GM12875 (cell line): Measurements from ENCODE around the gene LGMN.
"Not testable (repeated sequence)": the region's sequence is repeated elsewhere in the genome, so short reads cannot be mapped to it uniquely, and the experiment has no call there.

Source experiments
- H3K4me3 ChIP-seq: one replicate; pipeline ENCODE4 v1.5.1; 2011; ENCODE audit warnings: low read depth, low read length, control low read depth
- CTCF ChIP-seq: IDR thresholded peaks from 2 replicates; pipeline ENCODE4 v1.5.1; 2011; ENCODE audit warnings: low read depth, mild to moderate bottlenecking, control low read depth, inconsistent platforms, low read length, moderate library complexity, borderline replicate concordance; ENCODE audit not compliant: insufficient read depth

The LGMN gene

DNA sequence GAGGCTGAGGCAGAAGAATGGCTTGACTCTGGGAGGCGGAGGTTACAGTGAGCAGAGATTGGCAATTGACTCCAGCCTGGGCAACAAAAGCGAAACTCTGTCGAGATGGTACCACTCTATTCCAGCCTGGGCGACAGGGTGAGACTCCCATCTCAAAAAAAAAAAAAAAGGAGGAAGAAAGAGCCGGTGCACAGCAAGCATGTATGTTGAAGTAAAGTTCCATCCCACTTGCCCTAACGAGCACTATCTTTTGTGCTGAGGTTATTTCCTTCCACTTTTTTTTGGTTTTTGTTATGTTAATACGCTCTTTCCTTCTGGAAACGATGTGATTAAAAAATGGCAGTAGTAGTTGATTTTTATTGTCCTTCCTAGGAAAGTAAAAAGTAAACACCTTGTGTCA, 26.1 kb upstream of the LGMN start:
- no peak for TF ChIP-seq CTCF
- H3K4me3 ChIP-seq, result no peak overlapping the region

DNA sequence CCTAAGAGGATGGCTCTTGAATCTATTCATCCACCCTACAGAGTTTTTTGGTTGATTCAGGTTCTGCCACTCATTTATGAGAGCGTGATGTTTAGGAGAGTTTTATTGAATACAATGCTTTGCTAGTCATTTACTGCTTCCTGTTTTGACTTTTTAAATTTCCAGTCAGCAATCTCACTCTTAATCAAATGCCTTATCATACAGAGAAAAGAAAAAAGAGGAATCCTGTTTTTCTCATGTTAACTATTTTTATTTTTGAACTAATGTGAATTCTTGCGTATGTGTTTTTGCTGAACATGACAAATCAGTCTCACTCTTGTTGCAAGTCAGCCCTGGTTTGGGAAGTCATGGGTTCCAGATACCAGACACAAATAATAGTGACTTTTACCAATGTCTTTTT, 22.1 kb upstream of the LGMN start:
- TF ChIP-seq CTCF, result no peak
- no peak overlapping the region for H3K4me3 ChIP-seq

- TF ChIP-seq CTCF, result no peak
- H3K4me3 ChIP-seq, result no peak overlapping the region
These were observed 20.4 kb upstream of the LGMN start for GRCh38 chr14:92768795-92769194.

GRCh38 chr14:92768236-92768635, 19.8 kb upstream of the LGMN start:
- H3K4me3 ChIP-seq, result not testable (repeated sequence)

DNA sequence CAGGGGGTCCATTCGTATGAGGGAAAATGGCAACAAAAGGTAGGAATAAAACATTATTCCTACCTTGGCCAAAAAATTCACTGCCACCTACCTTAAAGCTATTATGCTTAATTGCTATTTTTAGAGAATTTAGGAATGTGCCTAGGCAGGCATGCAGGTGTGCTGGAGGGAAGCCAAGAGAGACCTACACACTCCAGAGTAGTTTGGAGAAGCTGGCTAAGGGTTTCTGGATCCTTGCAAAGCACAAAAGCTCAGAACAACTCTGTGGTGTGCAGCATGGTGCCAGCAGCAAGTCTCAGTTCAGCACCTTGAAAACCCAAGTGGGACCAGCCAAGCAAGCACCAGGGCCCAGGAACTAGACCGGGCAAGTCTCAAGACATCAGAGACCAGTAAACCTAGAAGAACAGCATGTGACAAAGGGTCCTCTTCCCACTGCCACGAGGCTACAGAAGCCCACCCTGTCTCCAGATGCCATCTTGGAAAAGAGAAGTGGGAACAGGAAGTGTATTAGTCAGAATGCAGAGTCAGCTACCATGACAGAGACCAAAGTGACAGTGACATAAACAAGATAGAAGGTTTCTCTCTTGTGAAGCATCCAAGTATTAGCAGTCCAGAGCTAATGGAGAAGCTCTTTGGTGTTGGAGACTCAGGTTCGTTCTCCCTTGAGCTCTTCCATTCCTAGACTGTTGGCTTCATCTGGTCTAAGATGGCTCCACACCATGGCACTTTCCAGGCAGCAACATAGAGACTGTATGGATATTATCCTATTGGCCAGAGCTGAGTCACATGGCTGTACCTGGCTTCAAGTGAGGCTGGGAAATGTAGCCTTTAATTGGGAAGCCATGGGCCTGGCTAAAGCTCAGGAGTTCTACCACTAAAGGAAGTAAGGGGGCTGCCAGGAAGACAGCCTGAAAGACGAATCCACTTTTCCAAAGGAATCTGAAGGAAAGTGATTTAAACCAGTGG, 15.5 kb upstream of the LGMN start:
- H3K4me3 ChIP-seq, result not testable (repeated sequence)

DNA sequence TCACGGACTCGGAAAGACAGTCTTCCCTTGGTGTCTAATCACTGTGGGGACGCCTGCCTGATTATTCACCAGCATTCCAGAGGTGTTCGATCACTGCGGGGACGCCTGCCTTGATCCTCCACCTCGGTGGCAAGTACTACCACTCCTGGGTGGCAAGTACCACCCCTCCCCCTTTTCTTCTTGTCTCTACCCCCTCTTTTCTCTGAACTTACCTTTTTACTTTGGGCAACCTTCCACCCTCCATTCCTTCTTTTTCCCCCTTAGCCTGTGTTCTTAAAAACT, 12.0 kb upstream of the LGMN start:
- TF ChIP-seq CTCF, result no peak
- H3K4me3 ChIP-seq, result no peak overlapping the region

DNA sequence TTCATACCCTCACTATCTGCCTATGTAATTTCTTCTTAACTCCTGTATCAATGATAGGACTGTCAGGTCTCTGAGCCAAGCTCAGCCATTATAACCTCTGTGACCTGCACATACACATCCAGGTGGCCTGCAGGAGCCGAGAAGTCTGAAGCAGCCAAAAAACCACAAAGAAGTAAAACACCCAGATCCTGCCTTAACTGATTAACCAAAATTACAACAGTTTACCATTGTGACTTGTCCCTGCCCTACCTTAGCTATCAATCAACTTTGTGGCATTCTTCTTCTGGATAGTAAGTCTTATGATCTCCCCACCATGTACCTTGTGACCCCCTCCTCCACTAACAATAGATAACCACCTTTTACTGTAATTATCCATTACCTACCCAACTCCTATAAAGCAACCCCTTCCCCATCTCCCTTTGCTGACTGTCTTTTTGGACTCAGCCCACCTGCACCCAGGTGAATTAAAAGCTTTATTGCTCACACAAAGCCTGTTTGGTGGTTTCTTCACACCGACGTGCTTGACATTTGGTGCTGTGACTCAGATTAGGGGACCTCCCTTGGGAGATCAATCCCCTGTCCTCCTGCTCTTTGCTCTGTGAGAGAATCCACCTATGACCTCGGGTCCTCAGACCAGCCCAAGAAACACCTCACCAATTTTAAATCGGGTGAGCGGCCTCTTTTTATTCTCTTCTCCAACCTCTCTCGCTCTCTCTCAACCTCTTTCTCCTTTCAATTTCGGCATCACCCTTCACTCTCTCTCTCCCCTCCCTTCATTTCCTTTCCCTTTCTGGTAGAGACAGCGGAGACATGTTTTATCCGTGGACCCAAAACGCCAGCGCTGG, 11.5 kb upstream of the LGMN start:
- H3K4me3 ChIP-seq, result no peak overlapping the region
- TF ChIP-seq CTCF, result no peak

GRCh38 chr14:92759300-92759678, 10.9 kb upstream of the LGMN start:
- H3K4me3 ChIP-seq, result no peak overlapping the region
- no peak for TF ChIP-seq CTCF
